DMS53 treated with DMSO at 0.1 percent for 48 hours (cell line): ENCODE measurements around the gene WDHD1.
A peak's percentile ranks its signal among the peaks of the same experiment; 100 is the strongest.
"Not testable (repeated sequence)": the region's sequence is repeated elsewhere in the genome, so short reads cannot be mapped to it uniquely, and the experiment has no call there.

Experiments used
- DNase-seq: peaks from one replicate; lab custom pipeline; 2025; ENCODE audit not compliant: unreplicated experiment; lab: John Stamatoyannopoulos, UW

Gene WDHD1, protein sequence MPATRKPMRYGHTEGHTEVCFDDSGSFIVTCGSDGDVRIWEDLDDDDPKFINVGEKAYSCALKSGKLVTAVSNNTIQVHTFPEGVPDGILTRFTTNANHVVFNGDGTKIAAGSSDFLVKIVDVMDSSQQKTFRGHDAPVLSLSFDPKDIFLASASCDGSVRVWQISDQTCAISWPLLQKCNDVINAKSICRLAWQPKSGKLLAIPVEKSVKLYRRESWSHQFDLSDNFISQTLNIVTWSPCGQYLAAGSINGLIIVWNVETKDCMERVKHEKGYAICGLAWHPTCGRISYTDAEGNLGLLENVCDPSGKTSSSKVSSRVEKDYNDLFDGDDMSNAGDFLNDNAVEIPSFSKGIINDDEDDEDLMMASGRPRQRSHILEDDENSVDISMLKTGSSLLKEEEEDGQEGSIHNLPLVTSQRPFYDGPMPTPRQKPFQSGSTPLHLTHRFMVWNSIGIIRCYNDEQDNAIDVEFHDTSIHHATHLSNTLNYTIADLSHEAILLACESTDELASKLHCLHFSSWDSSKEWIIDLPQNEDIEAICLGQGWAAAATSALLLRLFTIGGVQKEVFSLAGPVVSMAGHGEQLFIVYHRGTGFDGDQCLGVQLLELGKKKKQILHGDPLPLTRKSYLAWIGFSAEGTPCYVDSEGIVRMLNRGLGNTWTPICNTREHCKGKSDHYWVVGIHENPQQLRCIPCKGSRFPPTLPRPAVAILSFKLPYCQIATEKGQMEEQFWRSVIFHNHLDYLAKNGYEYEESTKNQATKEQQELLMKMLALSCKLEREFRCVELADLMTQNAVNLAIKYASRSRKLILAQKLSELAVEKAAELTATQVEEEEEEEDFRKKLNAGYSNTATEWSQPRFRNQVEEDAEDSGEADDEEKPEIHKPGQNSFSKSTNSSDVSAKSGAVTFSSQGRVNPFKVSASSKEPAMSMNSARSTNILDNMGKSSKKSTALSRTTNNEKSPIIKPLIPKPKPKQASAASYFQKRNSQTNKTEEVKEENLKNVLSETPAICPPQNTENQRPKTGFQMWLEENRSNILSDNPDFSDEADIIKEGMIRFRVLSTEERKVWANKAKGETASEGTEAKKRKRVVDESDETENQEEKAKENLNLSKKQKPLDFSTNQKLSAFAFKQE

DNA sequence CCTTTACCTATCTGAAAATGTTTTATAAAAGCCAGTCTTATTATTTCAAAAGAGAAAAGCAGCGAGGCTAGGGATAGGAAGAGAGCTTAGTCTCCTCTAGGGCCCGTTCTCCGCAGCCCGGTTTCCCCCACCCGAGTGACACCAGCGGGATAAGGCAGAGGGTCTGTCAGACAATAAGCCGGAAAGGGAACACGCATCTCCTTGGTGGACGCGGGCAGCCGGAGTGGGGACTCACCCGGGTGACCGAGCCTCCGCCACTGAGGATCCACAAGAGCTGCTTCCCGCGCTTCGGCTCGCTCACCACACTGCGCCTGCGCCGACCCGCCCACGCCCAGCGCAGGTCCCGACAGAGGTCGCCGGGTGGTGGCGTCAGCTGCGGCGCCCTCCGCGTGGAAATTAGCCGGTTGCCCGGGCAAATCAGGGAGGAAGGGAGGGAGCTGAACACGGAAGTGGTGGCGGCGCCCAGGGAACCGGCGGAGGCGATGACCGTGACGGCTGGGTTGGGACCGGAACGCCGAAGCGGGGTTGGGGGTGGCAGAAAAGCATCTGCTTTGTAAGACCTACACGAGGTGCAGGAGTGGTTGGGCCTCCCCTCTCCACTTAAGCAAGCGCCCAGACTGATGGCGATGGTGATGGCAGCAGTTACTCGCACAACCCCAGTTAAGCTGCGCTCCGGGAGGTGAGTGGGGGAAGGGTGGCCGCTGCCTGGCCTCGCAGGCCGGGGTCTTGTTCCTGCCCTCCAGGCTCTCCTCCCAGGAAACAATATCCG is at the start of gene WDHD1, which contains the start of gene SOCS4:
TSS of gene WDHD1 (minus strand) at position 307 of the 769 bp plus-strand sequence. CDS start 312 bp downstream, outside the sequence.
TSS of gene SOCS4 (plus strand) at position 444 of the 769 bp plus-strand sequence. CDS start 15,806 bp downstream, outside the sequence.
- peak; percentile 84 for DNase-seq

DNA sequence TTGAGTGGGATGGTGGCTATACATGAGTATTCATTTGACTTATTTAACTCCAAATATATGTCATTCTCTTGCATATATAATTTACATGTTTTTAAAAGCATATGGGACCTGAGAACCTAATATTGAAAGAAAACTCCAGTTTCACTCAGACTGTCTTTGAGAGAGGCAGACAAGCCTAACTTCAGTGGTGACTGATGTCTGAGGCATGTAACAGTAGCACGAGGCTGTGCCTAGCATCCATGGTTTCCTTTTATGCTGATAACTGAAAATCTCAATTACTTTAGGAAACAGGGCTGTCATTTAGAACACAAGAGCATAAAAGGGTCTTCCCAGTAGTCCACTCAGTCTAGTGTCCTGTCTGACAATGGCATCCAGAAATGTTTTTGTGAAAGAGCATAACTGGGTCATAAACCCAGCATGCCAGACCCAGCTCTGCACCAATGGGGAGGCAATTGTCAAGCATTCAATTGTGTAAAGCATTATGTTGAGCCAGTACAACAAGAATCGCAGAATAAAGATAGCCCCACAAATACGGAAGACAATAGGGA is 48.8 kb upstream of the WDHD1 start:
- no peak for DNase-seq

DNA sequence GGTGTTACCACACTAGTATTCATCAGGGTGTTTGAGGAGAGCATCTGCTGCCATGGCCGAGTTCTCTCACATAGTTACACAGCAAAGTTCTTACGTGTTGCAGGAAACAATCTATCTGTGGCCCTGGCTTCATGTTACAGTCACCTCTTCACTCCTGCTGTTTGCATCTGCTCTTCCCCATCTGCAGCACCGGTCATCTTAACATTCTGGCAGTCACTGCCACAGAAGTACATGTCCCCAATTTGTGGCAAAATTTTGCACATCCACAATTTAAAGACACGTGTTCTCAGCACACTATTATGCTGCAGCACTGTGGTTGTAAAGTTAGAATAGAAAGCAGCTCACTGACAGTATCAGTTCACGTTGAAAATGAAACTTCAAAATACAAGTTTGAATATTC is 47.8 kb upstream of the WDHD1 start:
- DNase-seq, result peak; percentile 33

DNA sequence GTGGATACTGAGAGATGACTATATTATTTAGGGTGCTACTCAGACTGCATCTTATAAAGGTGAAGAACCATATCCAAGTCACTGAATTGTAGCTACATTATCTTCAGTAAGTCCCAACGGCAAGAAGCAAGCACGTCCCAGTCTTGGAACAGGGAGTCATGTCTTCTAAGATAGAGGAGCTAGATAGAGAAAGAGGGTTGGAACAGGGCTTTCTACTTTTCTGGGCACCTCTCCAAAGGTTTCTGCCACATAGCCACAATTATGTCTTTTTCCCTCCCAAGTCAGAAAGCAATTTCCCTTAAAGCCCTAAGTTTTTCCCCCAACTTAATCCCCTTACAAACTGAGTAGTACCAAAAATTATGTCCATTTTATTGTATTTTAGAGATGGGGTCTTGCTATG is 47.0 kb upstream of the WDHD1 start:
- no peak for DNase-seq

GRCh38 chr14:55071870-55072640 is 45.2 kb upstream of the WDHD1 start:
- DNase-seq, result no peak

DNA sequence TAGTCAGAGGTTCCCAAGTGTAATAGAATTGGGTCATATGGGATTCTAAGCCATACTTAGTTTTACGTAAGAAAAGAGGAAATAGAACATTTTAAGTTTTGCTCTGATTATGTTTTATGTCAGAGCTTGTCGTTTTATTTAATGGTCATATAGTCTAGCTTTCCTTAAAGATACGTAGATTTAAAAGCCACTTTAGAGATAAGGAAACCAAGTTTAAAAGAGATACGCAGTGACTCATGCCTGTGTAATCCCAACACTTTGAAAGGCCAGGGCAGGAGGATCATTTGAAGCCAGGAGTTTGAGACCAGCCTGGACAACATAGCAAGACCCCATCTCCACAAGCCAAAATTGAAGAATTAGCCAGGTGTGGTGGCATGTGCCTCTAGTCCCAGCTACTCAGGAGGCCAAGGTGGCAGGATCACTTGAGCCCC is 44.1 kb upstream of the WDHD1 start:
- no peak for DNase-seq

GRCh38 chr14:55066223-55066622 is 39.3 kb upstream of the WDHD1 start:
- no peak for DNase-seq

DNA sequence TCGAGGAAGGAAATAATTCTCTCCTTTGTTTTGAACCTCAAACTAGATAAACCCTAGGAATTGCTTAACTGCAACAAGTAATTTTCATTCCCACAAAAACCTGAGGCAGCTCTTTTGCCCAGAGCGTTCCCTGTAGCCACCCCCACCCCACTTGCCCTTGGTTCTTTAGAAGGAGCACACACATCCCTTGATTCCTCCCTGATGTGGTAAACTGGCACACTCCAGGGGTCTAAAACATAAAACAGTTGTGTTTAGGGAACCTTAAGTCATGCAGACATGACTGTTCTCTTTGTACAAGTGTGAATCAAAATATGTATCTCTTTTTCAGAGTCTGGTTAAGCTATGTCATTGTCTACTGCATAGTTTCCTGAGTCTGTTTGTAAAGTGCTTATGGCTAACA is 38.5 kb upstream of the WDHD1 start:
- DNase-seq, result no peak

GRCh38 chr14:55064896-55065295 is 38.0 kb upstream of the WDHD1 start:
- DNase-seq, result not testable (repeated sequence)

DNA sequence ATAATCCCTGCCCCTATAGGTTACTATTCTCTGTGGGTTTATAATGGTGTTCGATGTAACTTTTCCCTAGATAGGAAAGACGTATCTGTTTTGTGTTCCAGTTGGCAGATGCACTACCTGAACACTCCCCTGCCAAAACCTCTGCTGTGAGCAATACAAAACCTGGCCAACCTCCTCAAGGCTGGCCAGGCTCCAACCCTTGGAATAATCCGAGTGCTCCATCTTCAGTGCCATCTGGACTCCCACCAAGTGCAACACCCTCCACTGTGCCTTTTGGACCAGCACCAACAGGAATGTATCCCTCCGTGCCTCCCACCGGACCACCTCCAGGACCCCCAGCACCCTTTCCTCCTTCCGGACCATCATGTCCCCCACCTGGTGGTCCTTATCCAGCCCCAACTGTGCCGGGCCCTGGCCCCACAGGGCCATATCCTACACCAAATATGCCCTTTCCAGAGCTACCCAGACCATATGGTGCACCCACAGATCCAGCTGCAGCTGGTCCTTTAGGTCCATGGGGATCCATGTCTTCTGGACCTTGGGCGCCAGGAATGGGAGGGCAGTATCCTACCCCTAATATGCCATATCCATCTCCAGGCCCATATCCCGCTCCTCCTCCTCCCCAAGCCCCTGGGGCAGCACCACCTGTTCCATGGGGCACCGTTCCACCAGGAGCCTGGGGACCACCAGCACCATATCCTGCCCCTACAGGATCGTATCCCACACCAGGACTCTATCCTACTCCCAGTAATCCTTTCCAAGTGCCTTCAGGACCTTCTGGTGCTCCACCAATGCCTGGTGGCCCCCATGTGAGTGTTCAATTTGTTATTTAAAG is 35.8 kb upstream of the WDHD1 start:
- no peak for DNase-seq

DNA sequence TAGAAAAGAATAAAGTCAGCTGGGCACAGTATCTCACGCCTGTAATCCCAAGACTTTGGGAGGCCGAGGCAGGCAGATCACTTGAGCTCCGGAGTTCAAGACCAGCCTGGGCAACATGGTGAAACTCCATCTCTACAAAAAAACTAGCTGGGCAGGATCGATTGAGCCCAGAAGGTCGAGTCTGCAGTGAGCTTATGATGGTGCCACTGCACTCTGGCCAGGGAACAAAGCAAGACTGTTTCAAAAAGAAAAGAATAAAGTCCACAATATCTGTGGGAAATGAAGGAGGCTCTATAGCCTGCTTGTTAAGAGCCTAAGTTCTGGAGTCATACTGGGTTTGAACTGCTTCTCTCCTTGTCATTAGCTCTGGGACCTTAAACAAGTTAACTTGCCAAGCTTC is 32.4 kb upstream of the WDHD1 start:
- no peak for DNase-seq

DNA sequence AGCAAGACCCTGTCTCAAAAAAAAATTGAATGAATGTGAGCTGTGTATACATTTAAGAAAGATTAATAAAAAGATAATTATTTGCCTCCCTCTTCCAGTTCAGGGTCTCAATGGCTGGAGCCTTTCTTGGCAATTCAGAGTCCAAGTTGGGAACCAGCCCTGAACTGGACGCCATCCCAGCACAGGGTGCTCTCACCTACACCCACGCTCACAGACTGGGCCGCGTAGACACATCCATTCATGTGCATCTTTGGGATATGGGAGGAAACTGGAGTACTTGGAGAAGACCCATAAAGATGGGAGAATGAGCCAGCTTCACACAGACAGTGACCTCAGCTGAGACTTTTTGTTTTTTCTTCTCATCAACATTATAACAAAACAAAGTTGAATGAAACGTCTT is 31.0 kb upstream of the WDHD1 start:
- DNase-seq, result no peak

- no peak for DNase-seq
Measured at GRCh38 chr14:55054098-55054497, 27.2 kb upstream of the WDHD1 start.

DNA sequence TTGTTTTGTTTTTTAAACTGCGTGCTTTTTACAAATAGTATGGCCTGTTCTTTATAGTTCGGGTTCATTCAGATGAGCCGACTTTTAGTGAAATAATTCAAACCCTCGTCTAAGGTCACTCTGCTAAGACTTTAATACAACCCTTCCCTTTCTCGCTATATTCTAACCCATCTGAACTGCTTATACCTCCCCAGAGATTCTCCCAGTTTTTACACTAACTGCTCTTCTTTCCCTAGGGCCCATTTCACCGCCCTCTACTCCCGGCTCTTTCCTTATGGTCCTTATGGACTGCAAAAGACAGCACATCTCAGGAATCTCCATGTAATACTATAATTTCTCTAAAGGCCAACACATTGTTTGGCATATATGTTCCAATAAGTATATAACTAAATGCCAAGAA is 26.6 kb upstream of the WDHD1 start:
- no peak for DNase-seq

DNA sequence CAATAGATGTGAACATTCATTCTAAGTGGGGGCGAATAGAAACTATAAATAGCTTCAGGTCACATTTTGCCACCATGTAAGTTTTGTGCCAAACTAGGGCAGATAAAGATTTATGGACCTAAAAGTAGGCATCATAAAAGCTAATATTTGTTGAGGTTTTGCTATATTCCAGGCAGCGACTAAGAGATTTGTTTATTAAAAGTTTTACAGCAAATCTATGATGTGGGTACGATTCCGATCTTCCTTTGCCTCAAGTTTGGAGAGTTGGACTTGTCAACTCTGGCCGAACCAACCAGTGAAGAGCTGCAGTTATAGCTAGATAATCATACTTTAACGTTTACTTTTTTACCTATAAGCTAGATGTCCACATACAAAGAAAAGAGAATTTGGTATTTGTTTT is 26.1 kb upstream of the WDHD1 start:
- DNase-seq, result no peak

GRCh38 chr14:55052269-55052930 is 25.5 kb upstream of the WDHD1 start:
- DNase-seq, result peak; percentile 53

GRCh38 chr14:55051423-55052268 is 24.7 kb upstream of the WDHD1 start, which contains the start of gene MAPK1IP1L:
TSS of gene MAPK1IP1L (plus strand) at chr14:55051647. CDS start at chr14:55061684, 10,037 bp downstream.
- peak; percentile 91 for DNase-seq
